OCI-LY3 (cell line): ENCODE data around the gene ELF2.
"Not testable (repeated sequence)": the region's sequence is repeated elsewhere in the genome, so short reads cannot be mapped to it uniquely, and the experiment has no call there.

Source experiments
- H2AFZ ChIP-seq: fragments of 200-600, 300-600 bp; shearing (Covaris generic); 2 replicates; pipeline ENCODE4 v1.6.0; 2014; ENCODE audit warnings: antibody characterized with exemption, low read depth, low read length
- H3K27ac ChIP-seq: fragments of 200-600, 300-600 bp; sonication (generic); 2 replicates; pipeline ENCODE4 v1.5.1; 2014; ENCODE audit warnings: mild to moderate bottlenecking, low read length, moderate library complexity, mixed read lengths
- H3K27me3 ChIP-seq: fragments of 200-600, 300-600 bp; sonication (generic); 2 replicates; pipeline ENCODE4 v1.6.1; 2014; ENCODE audit warnings: low read depth, low read length, mixed read lengths
- H3K36me3 ChIP-seq: fragments of 200-600, 300-600 bp; sonication (generic); replicated peaks from 2 replicates; pipeline ENCODE3; 2014; ENCODE audit warnings: low read depth, low read length, mixed read lengths
- H3K4me1 ChIP-seq: fragments of 300-600, 200-600 bp; sonication (generic); 2 replicates; pipeline ENCODE4 v1.6.1; 2014; ENCODE audit warnings: low read length, mixed read lengths
- H3K4me2 ChIP-seq: fragments of 200-600, 300-600 bp; sonication (generic); 2 replicates; pipeline ENCODE4 v1.6.1; 2014; ENCODE audit warnings: low read length, mixed read lengths
- H3K4me3 ChIP-seq: fragments of 300-600, 200-600 bp; sonication (generic); 2 replicates; pipeline ENCODE4 v1.5.1; 2014; ENCODE audit warnings: antibody characterized with exemption, mild to moderate bottlenecking, low read length, moderate library complexity
- H3K79me2 ChIP-seq: fragments of 300-600, 200-600 bp; shearing (Covaris generic); 2 replicates; pipeline ENCODE4 v1.6.1; 2014; ENCODE audit warnings: mild to moderate bottlenecking, low read length, mixed read lengths
- H3K9ac ChIP-seq: fragments of 300-600, 200-600 bp; shearing (Covaris generic); 2 replicates; pipeline ENCODE4 v1.6.0; 2014; ENCODE audit warnings: mild to moderate bottlenecking, low read length, moderate library complexity
- H3K9me3 ChIP-seq: fragments of 200-600, 300-600 bp; shearing (Covaris generic); 2 replicates; pipeline ENCODE4 v1.6.1; 2014; ENCODE audit warnings: low read length, mixed read lengths; ENCODE audit not compliant: insufficient read depth
- H4K20me1 ChIP-seq: fragments of 200-600, 300-600 bp; sonication (generic); 2 replicates; pipeline ENCODE4 v1.6.1; 2016; ENCODE audit warnings: low read length, mixed read lengths; ENCODE audit not compliant: insufficient read depth
- EZH2phosphoT487 ChIP-seq: fragments of 200-600 bp; shearing (Covaris generic); IDR thresholded peaks from 2 replicates; pipeline ENCODE4 v1.6.1; 2018; ENCODE audit warnings: antibody characterized with exemption, mixed run types, low read depth
- TF ChIP-seq, protein P1 (sequence below): fragments of 200-600, 300-600 bp; sonication (generic); IDR thresholded peaks from 2 replicates; pipeline ENCODE4 v1.5.1; 2014; ENCODE audit warnings: antibody characterized with exemption, low read length, low read depth

The ELF2 gene

DNA sequence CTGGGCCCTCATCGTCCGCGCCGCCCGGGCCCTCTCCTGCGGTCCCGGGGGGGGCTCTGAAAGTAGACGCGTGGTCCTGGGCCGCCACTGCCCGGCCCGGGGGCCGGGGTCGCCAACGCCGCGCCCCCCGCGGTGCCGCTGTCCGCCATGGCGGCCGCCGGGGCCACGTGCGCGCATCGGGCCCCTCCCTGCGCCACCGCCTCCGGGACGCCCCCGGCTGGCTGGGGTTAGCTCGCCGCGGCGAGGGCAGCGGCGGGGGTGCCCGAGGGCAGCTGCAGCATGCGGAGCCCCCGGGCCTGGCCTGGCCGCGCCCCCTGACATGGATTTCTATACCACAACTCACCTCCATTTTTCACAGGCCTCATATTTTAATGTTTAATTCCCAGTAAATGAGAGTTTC is 61.8 kb downstream of the ELF2 start:
- H3K36me3 ChIP-seq = peaks cover 4% of the 10 kb centered on the region
- no peaks in the 10 kb centered on the region for H3K27me3 ChIP-seq
- no peak overlapping the region for H2AFZ ChIP-seq
- H3K9ac ChIP-seq = no peak overlapping the region
- H3K4me1 ChIP-seq = no peaks in the 10 kb centered on the region
- H3K79me2 ChIP-seq = no peaks in the 10 kb centered on the region
- TF ChIP-seq EZH2phosphoT487 = no peak
- TF ChIP-seq, protein P1, sequence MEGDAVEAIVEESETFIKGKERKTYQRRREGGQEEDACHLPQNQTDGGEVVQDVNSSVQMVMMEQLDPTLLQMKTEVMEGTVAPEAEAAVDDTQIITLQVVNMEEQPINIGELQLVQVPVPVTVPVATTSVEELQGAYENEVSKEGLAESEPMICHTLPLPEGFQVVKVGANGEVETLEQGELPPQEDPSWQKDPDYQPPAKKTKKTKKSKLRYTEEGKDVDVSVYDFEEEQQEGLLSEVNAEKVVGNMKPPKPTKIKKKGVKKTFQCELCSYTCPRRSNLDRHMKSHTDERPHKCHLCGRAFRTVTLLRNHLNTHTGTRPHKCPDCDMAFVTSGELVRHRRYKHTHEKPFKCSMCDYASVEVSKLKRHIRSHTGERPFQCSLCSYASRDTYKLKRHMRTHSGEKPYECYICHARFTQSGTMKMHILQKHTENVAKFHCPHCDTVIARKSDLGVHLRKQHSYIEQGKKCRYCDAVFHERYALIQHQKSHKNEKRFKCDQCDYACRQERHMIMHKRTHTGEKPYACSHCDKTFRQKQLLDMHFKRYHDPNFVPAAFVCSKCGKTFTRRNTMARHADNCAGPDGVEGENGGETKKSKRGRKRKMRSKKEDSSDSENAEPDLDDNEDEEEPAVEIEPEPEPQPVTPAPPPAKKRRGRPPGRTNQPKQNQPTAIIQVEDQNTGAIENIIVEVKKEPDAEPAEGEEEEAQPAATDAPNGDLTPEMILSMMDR = no peak
- H3K27ac ChIP-seq = no peak overlapping the region
- H3K4me3 ChIP-seq = no peak overlapping the region
- no peaks in the 10 kb centered on the region for H4K20me1 ChIP-seq
- no peaks in the 10 kb centered on the region for H3K9me3 ChIP-seq
- no peak overlapping the region for H3K4me2 ChIP-seq

DNA sequence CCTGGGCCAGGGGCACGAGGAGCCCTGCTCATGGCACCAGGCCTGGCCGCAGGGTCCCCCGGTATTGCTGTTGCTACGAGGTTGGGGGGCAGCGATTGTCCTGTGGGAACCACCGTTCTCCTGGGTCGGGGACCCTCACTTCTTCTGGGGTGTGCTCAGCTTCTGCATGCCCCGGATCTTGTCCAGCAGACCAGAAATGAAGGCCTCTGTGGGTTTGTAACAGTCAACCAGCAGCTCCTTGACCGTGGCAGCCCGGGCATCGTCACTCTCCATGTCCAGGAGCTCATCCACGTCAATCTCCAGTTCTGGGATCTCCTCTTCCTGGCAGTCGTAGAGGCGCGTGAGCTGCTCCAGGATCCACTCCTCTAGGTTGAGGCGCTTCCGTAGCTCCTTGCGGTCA is 62.2 kb downstream of the ELF2 start:
- not testable (repeated sequence) for H3K9me3 ChIP-seq, H4K20me1 ChIP-seq, H3K79me2 ChIP-seq, H2AFZ ChIP-seq, H3K27me3 ChIP-seq, H3K27ac ChIP-seq, H3K4me1 ChIP-seq, H3K9ac ChIP-seq, H3K36me3 ChIP-seq, H3K4me3 ChIP-seq, H3K4me2 ChIP-seq

DNA sequence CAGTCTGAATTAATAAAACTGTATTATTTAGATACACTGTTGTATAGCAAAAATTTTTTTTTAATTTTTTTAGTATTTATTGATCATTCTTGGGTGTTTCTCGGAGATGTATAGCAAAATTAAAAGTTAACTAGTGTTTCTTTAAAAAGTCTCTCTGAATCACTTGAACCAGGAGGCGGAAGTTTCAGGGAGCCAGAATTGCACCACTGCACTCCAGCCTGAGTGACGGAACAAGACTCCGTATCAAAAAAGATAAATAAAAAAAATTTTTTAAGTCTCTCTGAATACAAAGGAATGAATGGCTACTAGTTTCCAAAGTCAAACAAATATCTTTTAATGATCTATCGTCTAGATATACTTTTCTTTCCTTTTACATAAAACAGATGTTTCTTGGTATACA is 64.4 kb downstream of the ELF2 start:
- Histone ChIP-seq H3K36me3 (peaks cover 4% of the 10 kb centered on the region), H3K79me2 (no peaks in the 10 kb centered on the region), H3K4me3 (no peak overlapping the region), H3K4me1 (no peaks in the 10 kb centered on the region), H2AFZ (no peak overlapping the region), H3K27ac (no peak overlapping the region), H3K9me3 (no peaks in the 10 kb centered on the region), H3K9ac (no peak overlapping the region), H3K27me3 (no peaks in the 10 kb centered on the region), H3K4me2 (no peak overlapping the region), H4K20me1 (no peaks in the 10 kb centered on the region)
- TF ChIP-seq, protein P1 = no peak
- TF ChIP-seq EZH2phosphoT487 = no peak

DNA sequence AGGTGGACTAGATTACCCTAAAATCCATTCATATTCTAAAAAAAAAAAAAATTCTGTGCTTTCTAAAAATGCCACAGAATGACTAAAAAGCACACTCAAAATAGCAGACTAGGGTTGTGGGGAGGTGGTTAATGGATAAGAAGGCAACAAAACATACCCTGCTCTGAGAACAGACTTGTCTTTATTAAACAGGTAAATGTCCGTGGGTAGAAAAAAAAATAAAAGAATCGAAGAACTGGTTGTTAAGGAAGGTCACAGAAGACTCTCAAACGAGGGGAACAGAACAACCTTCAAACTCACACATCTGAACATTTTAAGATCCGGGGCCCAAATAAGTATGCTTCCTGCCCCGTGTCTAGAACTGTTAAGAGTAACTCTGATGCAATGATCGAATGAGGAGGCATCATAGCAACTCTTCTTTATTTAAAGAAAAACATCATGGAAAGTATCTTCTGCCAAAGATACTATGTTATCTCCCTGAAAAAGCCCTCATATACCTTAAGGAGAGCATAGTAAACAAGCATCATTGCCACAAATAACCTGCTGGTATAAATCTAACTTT is 68.4 kb downstream of the ELF2 start:
- no peak overlapping the region for H3K27ac ChIP-seq
- TF ChIP-seq, protein P1 = no peak
- no peak for TF ChIP-seq EZH2phosphoT487
- H3K9ac ChIP-seq = no peak overlapping the region
- no peaks in the 10 kb centered on the region for H3K9me3 ChIP-seq
- no peak overlapping the region for H2AFZ ChIP-seq
- no peak overlapping the region for H3K4me3 ChIP-seq
- H3K36me3 ChIP-seq = no peaks in the 10 kb centered on the region
- no peaks in the 10 kb centered on the region for H3K79me2 ChIP-seq
- no peaks in the 10 kb centered on the region for H4K20me1 ChIP-seq
- no peaks in the 10 kb centered on the region for H3K4me1 ChIP-seq
- no peaks in the 10 kb centered on the region for H3K27me3 ChIP-seq
- no peak overlapping the region for H3K4me2 ChIP-seq
